ENCODE data around the gene SNX9.

SNX9 gene

GRCh38 chr6:157974967-157975366 lies 151.9 kb downstream of the SNX9 start:
- no peak overlapping the region for H3K9ac ChIP-seq (ENCODE audit: low read length)
- H3K79me2 ChIP-seq (ENCODE audit: low read length): no peaks in the 10 kb centered on the region
- no peak overlapping the region for H3K4me3 ChIP-seq (ENCODE audit: low read length)
- H3K9me3 ChIP-seq (ENCODE audit: insufficient read depth, low read length): no peaks in the 10 kb centered on the region
- H4K20me1 ChIP-seq (ENCODE audit: insufficient read depth, low read length): no peaks in the 10 kb centered on the region
- TF ChIP-seq CTCF (IDR thresholded peaks at IDR 0.05; ENCODE audit: low read depth, low read length) (no peak), EZH2phosphoT487 (IDR thresholded peaks at IDR 0.05; ENCODE audit: low read depth) (no peak)
- H3K4me2 ChIP-seq (ENCODE audit: low read length): no peak overlapping the region
- H3K4me1 ChIP-seq (ENCODE audit: low read length): no peaks in the 10 kb centered on the region
- H3K27ac ChIP-seq (ENCODE audit: low read length): no peak overlapping the region
- no peak overlapping the region for H2AFZ ChIP-seq (ENCODE audit: low read depth, low read length)
- H3K36me3 ChIP-seq (replicated peaks; ENCODE audit: low read depth, low read length): no peaks in the 10 kb centered on the region
- H3K27me3 ChIP-seq (ENCODE audit: low read depth, low read length): peaks cover 9% of the 10 kb centered on the region

GRCh38 chr6:157975456-157975855 lies 152.4 kb downstream of the SNX9 start:
- Histone ChIP-seq H3K9me3 (ENCODE audit: insufficient read depth, low read length) (no peaks in the 10 kb centered on the region), H4K20me1 (ENCODE audit: insufficient read depth, low read length) (no peaks in the 10 kb centered on the region), H3K79me2 (ENCODE audit: low read length) (no peaks in the 10 kb centered on the region), H3K27me3 (ENCODE audit: low read depth, low read length) (peaks cover 13% of the 10 kb centered on the region), H3K36me3 (replicated peaks; ENCODE audit: low read depth, low read length) (no peaks in the 10 kb centered on the region), H3K4me2 (ENCODE audit: low read length) (no peak overlapping the region), H3K4me3 (ENCODE audit: low read length) (no peak overlapping the region), H3K9ac (ENCODE audit: low read length) (no peak overlapping the region), H3K4me1 (ENCODE audit: low read length) (peaks cover 1% of the 10 kb centered on the region; the same call in 1 of the 2 replicates), H2AFZ (ENCODE audit: low read depth, low read length) (no peak overlapping the region), H3K27ac (ENCODE audit: low read length) (no peak overlapping the region)
- no peak for TF ChIP-seq CTCF (IDR thresholded peaks at IDR 0.05; ENCODE audit: low read depth, low read length)
- TF ChIP-seq EZH2phosphoT487 (IDR thresholded peaks at IDR 0.05; ENCODE audit: low read depth): no peak

GRCh38 chr6:157976345-157977175 lies 153.5 kb downstream of the SNX9 start:
- Histone ChIP-seq H3K9me3 (ENCODE audit: insufficient read depth, low read length) (no peaks in the 10 kb centered on the region), H3K27ac (ENCODE audit: low read length) (no peak overlapping the region), H3K9ac (ENCODE audit: low read length) (no peak overlapping the region), H3K4me3 (ENCODE audit: low read length) (no peak overlapping the region), H3K79me2 (ENCODE audit: low read length) (no peaks in the 10 kb centered on the region), H3K4me1 (ENCODE audit: low read length) (peaks cover 6% of the 10 kb centered on the region; the same call in 1 of the 2 replicates), H3K36me3 (replicated peaks; ENCODE audit: low read depth, low read length) (no peaks in the 10 kb centered on the region), H3K4me2 (ENCODE audit: low read length) (no peak overlapping the region), H4K20me1 (ENCODE audit: insufficient read depth, low read length) (no peaks in the 10 kb centered on the region), H3K27me3 (ENCODE audit: low read depth, low read length) (peaks cover 8% of the 10 kb centered on the region), H2AFZ (ENCODE audit: low read depth, low read length) (no peak overlapping the region)
- TF ChIP-seq CTCF (IDR thresholded peaks at IDR 0.05; ENCODE audit: low read depth, low read length) (no peak), EZH2phosphoT487 (IDR thresholded peaks at IDR 0.05; ENCODE audit: low read depth) (no peak)

GRCh38 chr6:157977176-157977804 lies 154.2 kb downstream of the SNX9 start:
- Histone ChIP-seq H3K79me2 (ENCODE audit: low read length) (peaks cover 4% of the 10 kb centered on the region), H3K27ac (ENCODE audit: low read length) (no peak overlapping the region), H4K20me1 (ENCODE audit: insufficient read depth, low read length) (no peaks in the 10 kb centered on the region), H3K4me2 (ENCODE audit: low read length) (no peak overlapping the region), H3K4me3 (ENCODE audit: low read length) (no peak overlapping the region), H3K4me1 (ENCODE audit: low read length) (peaks cover 6% of the 10 kb centered on the region; the same call in 1 of the 2 replicates), H3K9me3 (ENCODE audit: insufficient read depth, low read length) (no peaks in the 10 kb centered on the region), H3K27me3 (ENCODE audit: low read depth, low read length) (peaks cover 5% of the 10 kb centered on the region), H2AFZ (ENCODE audit: low read depth, low read length) (no peak overlapping the region), H3K9ac (ENCODE audit: low read length) (no peak overlapping the region), H3K36me3 (replicated peaks; ENCODE audit: low read depth, low read length) (no peaks in the 10 kb centered on the region)
- TF ChIP-seq EZH2phosphoT487 (IDR thresholded peaks at IDR 0.05; ENCODE audit: low read depth) (no peak), CTCF (IDR thresholded peaks at IDR 0.05; ENCODE audit: low read depth, low read length) (no peak)

All from OCI-LY3 (cell line).